ENCODE measurements around the gene KLRG1.

KLRG1 gene

GRCh38 chr12:8987163-8987562, 2.2 kb upstream of the KLRG1 start:
- no peak for DNase-seq

GRCh38 chr12:8987685-8988084, 1.7 kb upstream of the KLRG1 start:
- DNase-seq = no peak

- DNase-seq = no peak
Measured at GRCh38 chr12:8991371-8992345, 2.3 kb downstream of the KLRG1 start.

- DNase-seq = no peak
Measured at GRCh38 chr12:8993827-8994226, 4.5 kb downstream of the KLRG1 start.

GRCh38 chr12:8995021-8995775, 5.9 kb downstream of the KLRG1 start:
- no peak for DNase-seq

- no peak for DNase-seq
Measured at GRCh38 chr12:8996682-8997405, 7.5 kb downstream of the KLRG1 start.

GRCh38 chr12:9001233-9001632, 11.9 kb downstream of the KLRG1 start:
- no peak for DNase-seq

- DNase-seq = no peak
Measured at GRCh38 chr12:9002335-9002734, 13.0 kb downstream of the KLRG1 start.

- no peak for DNase-seq
Measured at GRCh38 chr12:9022592-9022991, 33.2 kb downstream of the KLRG1 start.

GRCh38 chr12:9024512-9024911, 35.2 kb downstream of the KLRG1 start:
- DNase-seq = no peak

GRCh38 chr12:9027161-9028059, 38.1 kb downstream of the KLRG1 start:
- no peak for DNase-seq

- DNase-seq = no peak
Measured at GRCh38 chr12:9030776-9031175, 41.4 kb downstream of the KLRG1 start.

- no peak for DNase-seq
Measured at GRCh38 chr12:9032202-9032964, 43.0 kb downstream of the KLRG1 start.

- no peak for DNase-seq
Measured at GRCh38 chr12:9033265-9033887, 44.0 kb downstream of the KLRG1 start.

GRCh38 chr12:9034095-9034494, 44.7 kb downstream of the KLRG1 start:
- DNase-seq = no peak

GRCh38 chr12:9036227-9036626, 46.9 kb downstream of the KLRG1 start:
- no peak for DNase-seq

GRCh38 chr12:9037431-9037830, 48.1 kb downstream of the KLRG1 start:
- no peak for DNase-seq

- DNase-seq = peak in 1 of 2 donors; percentile 57
Measured at GRCh38 chr12:9039397-9039977, 50.1 kb downstream of the KLRG1 start.

- DNase-seq = no peak
Measured at GRCh38 chr12:9040484-9041186, 51.3 kb downstream of the KLRG1 start.

- no peak for DNase-seq
Measured at GRCh38 chr12:9041321-9041720, 52.0 kb downstream of the KLRG1 start.

All from hippocampal formation (tissue), 2 donors.